ENCODE measurements around the gene IVL. TPM values are rescaled to one million over a fixed set of nuclear protein-coding genes. Genes with fewer than 3 reads are reported as not detected.

IVL gene
- total and polyA plus RNA-seq, 8 donors: 0.02 TPM; not detected in 7

GRCh38 chr1:152954436-152954835 is 46.1 kb downstream of the IVL start:
- no peaks in the 10 kb centered on the region for H3K9me3 ChIP-seq
- intact Hi-C loops (cut with DNase I): no loop called here
- H3K4me3 ChIP-seq: no peak overlapping the region
- WGBS, 2 donors: 64 to 81% methylated on average over 6 of the region's 6 CpGs
- no peaks in the 10 kb centered on the region for H3K27me3 ChIP-seq
- no peak for FAIRE-seq
- no peak for TF ChIP-seq CTCF (IDR thresholded peaks at IDR 0.05)
- no peaks in the 10 kb centered on the region for H3K36me3 ChIP-seq
- no peaks in the 10 kb centered on the region for H3K4me1 ChIP-seq
- ATAC-seq: no peak
- no peak overlapping the region for H3K27ac ChIP-seq
- no peak for DNase-seq

GRCh38 chr1:152957561-152957960 is 49.2 kb downstream of the IVL start:
- intact Hi-C loops (cut with DNase I): no loop called here
- WGBS, 2 donors: 80 to 85% methylated on average over 3 of the region's 3 CpGs
- Histone ChIP-seq H3K27me3 (no peaks in the 10 kb centered on the region), H3K27ac (no peak overlapping the region), H3K4me1 (no peaks in the 10 kb centered on the region), H3K9me3 (no peaks in the 10 kb centered on the region), H3K36me3 (no peaks in the 10 kb centered on the region), H3K4me3 (no peak overlapping the region)
- TF ChIP-seq CTCF (IDR thresholded peaks at IDR 0.05): no peak
- ATAC-seq (no peak), DNase-seq (no peak), FAIRE-seq (no peak)

- H3K9me3 ChIP-seq: no peaks in the 10 kb centered on the region
- WGBS, 2 donors: 71 to 72% methylated on average over 3 of the region's 3 CpGs
- H3K4me1 ChIP-seq: no peaks in the 10 kb centered on the region
- intact Hi-C loops (cut with DNase I): no loop called here
- no peak for TF ChIP-seq CTCF (IDR thresholded peaks at IDR 0.05)
- FAIRE-seq (no peak), DNase-seq (no peak), ATAC-seq (no peak)
- H3K27me3 ChIP-seq: no peaks in the 10 kb centered on the region
- H3K4me3 ChIP-seq: no peak overlapping the region
- no peaks in the 10 kb centered on the region for H3K36me3 ChIP-seq
- H3K27ac ChIP-seq: no peak overlapping the region
Observed at GRCh38 chr1:152959273-152959672, 50.9 kb downstream of the IVL start.

- WGBS, 2 donors: 82 to 86% methylated on average over 10 of the region's 10 CpGs
- Histone ChIP-seq H3K36me3 (no peaks in the 10 kb centered on the region), H3K4me1 (no peaks in the 10 kb centered on the region), H3K4me3 (no peak overlapping the region), H3K27ac (no peak overlapping the region), H3K27me3 (no peaks in the 10 kb centered on the region), H3K9me3 (no peaks in the 10 kb centered on the region)
- intact Hi-C loops (cut with DNase I): no loop called here
- no peak for FAIRE-seq
- no peak for ATAC-seq
- no peak for DNase-seq
- no peak for TF ChIP-seq CTCF (IDR thresholded peaks at IDR 0.05)
Observed at GRCh38 chr1:152959801-152960451, 51.6 kb downstream of the IVL start.

GRCh38 chr1:152960452-152961044 is 52.2 kb downstream of the IVL start:
- ATAC-seq: peak in 2 of 4 donors; percentile 34 to 48
- peak in 2 of 6 donors; percentile 4 to 15 for DNase-seq
- Histone ChIP-seq H3K4me3 (no peak overlapping the region), H3K36me3 (no peaks in the 10 kb centered on the region), H3K9me3 (no peaks in the 10 kb centered on the region), H3K4me1 (no peaks in the 10 kb centered on the region), H3K27me3 (no peaks in the 10 kb centered on the region), H3K27ac (no peak overlapping the region)
- TF ChIP-seq CTCF (IDR thresholded peaks at IDR 0.05): no peak
- intact Hi-C loops (cut with DNase I): no loop called here
- FAIRE-seq: no peak
- 48 to 50% methylated on average over 10 of the region's 10 CpGs for WGBS, 2 donors

Measured in pancreas (tissue), 10 donors.